ENCODE results near the gene BCCIP.

BCCIP gene

GRCh38 chr10:125840955-125841354 lies 17.6 kb downstream of the BCCIP start:
- no peaks in the 10 kb centered on the region for H3K9me3 ChIP-seq (ENCODE audit: severe bottlenecking)
- no peak for TF ChIP-seq CTCF (IDR thresholded peaks at IDR 0.05; ENCODE audit: low read depth, low read length)
- no peak overlapping the region for H3K4me3 ChIP-seq (ENCODE audit: low read depth, low read length)
- no peak overlapping the region for H3K27ac ChIP-seq
- H3K36me3 ChIP-seq = peaks cover 59% of the 10 kb centered on the region
- DNase-seq = no peak
- no peaks in the 10 kb centered on the region for H3K27me3 ChIP-seq (ENCODE audit: insufficient read depth, low read depth, severe bottlenecking)

- H3K27me3 ChIP-seq (ENCODE audit: insufficient read depth, low read depth, severe bottlenecking) = no peaks in the 10 kb centered on the region
- H3K9me3 ChIP-seq (ENCODE audit: severe bottlenecking) = no peaks in the 10 kb centered on the region
- no peak for TF ChIP-seq CTCF (IDR thresholded peaks at IDR 0.05; ENCODE audit: low read depth, low read length)
- peaks cover 36% of the 10 kb centered on the region for H3K36me3 ChIP-seq
- H3K27ac ChIP-seq = no peak overlapping the region
- H3K4me3 ChIP-seq (ENCODE audit: low read depth, low read length) = no peak overlapping the region
- DNase-seq = no peak
These were observed 20.4 kb downstream of the BCCIP start for GRCh38 chr10:125843603-125844329.

GRCh38 chr10:125844751-125845221 lies 21.4 kb downstream of the BCCIP start:
- Histone ChIP-seq H3K9me3 (ENCODE audit: severe bottlenecking) (no peaks in the 10 kb centered on the region), H3K36me3 (peaks cover 27% of the 10 kb centered on the region), H3K27me3 (ENCODE audit: insufficient read depth, low read depth, severe bottlenecking) (no peaks in the 10 kb centered on the region), H3K4me3 (ENCODE audit: low read depth, low read length) (no peak overlapping the region), H3K27ac (no peak overlapping the region)
- TF ChIP-seq CTCF (IDR thresholded peaks at IDR 0.05; ENCODE audit: low read depth, low read length) = no peak
- DNase-seq = no peak

GRCh38 chr10:125845617-125846016 lies 22.3 kb downstream of the BCCIP start:
- peaks cover 19% of the 10 kb centered on the region for H3K36me3 ChIP-seq
- no peaks in the 10 kb centered on the region for H3K9me3 ChIP-seq (ENCODE audit: severe bottlenecking)
- no peak overlapping the region for H3K27ac ChIP-seq
- no peak for DNase-seq
- no peak overlapping the region for H3K4me3 ChIP-seq (ENCODE audit: low read depth, low read length)
- TF ChIP-seq CTCF (IDR thresholded peaks at IDR 0.05; ENCODE audit: low read depth, low read length) = no peak
- H3K27me3 ChIP-seq (ENCODE audit: insufficient read depth, low read depth, severe bottlenecking) = no peaks in the 10 kb centered on the region

GRCh38 chr10:125846894-125847293 lies 23.5 kb downstream of the BCCIP start:
- Histone ChIP-seq H3K9me3 (ENCODE audit: severe bottlenecking) (no peaks in the 10 kb centered on the region), H3K4me3 (ENCODE audit: low read depth, low read length) (no peak overlapping the region), H3K27me3 (ENCODE audit: insufficient read depth, low read depth, severe bottlenecking) (no peaks in the 10 kb centered on the region), H3K36me3 (peaks cover 6% of the 10 kb centered on the region), H3K27ac (no peak overlapping the region)
- no peak for TF ChIP-seq CTCF (IDR thresholded peaks at IDR 0.05; ENCODE audit: low read depth, low read length)
- no peak for DNase-seq

- H3K36me3 ChIP-seq = peaks cover 7% of the 10 kb centered on the region
- TF ChIP-seq CTCF (IDR thresholded peaks at IDR 0.05; ENCODE audit: low read depth, low read length) = no peak
- H3K27me3 ChIP-seq (ENCODE audit: insufficient read depth, low read depth, severe bottlenecking) = no peaks in the 10 kb centered on the region
- no peak overlapping the region for H3K4me3 ChIP-seq (ENCODE audit: low read depth, low read length)
- no peak overlapping the region for H3K27ac ChIP-seq
- DNase-seq = no peak
- no peaks in the 10 kb centered on the region for H3K9me3 ChIP-seq (ENCODE audit: severe bottlenecking)
These were observed 25.0 kb downstream of the BCCIP start for GRCh38 chr10:125848371-125848770.
